Measurements from ENCODE around the gene ADGRE1.

DNA sequence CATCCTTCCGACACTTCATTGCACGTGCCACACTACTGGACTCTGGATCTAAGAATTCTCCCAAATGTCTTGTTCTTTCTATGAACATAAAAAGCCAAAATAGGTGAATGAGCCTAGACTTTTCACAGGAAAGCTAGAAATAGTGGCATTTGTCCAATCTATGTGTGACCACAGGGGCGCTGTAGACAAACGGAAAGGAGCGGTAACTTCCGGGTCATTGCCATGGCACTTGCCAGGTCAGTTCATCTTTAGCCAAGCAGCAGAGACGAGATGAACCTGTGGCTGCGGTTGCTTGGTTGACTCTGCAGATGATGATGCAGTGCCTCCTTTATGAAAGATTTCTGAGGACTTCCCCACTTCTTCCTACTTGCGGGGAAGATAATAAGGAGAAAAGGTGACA, 65.6 kb downstream of the ADGRE1 start:
- no peak for TF ChIP-seq CTCF (IDR thresholded peaks at IDR 0.05)
- no peak for TF ChIP-seq EP300 (IDR thresholded peaks at IDR 0.05)
- TF ChIP-seq POLR2A (IDR thresholded peaks at IDR 0.05; ENCODE audit: low read depth) = no peak

All from esophagus muscularis mucosa (tissue), 4 donors.